Articular chondrocyte of knee joint (primary cell): ENCODE measurements around the gene PRXL2C. TPM values are rescaled to one million over a fixed set of nuclear protein-coding genes. Genes with fewer than 3 reads are reported as not detected.

Experiments
- total RNA-seq: library from RNA; depleted of rRNA; stranded (reverse); fragments of >200 nt; gene quantifications from 2 replicates; pipeline ENCODE4 v1.2.3, GENCODE V29; 2012

Gene PRXL2C
- 36.3 and 48.1 TPM in 2 replicates for total RNA-seq

GRCh38 chr9:96655198-96655851 is at the start of gene PRXL2C:
TSS of gene PRXL2C (minus strand) at chr9:96655317. CDS start at chr9:96655281, 36 bp downstream.

GRCh38 chr9:96619491-96620180 is 35.5 kb downstream of the PRXL2C start, which contains the start of gene CDC14B:
TSS of gene CDC14B (minus strand) at chr9:96619843. CDS start at chr9:96619378, 465 bp downstream.

Other genes starting within 250 kb of the PRXL2C start
- 4.2 and 8.3 TPM in 2 replicates for gene ZNF367, start 236.9 kb downstream of the PRXL2C start, total RNA-seq
- gene HABP4, start 205.1 kb downstream of the PRXL2C start, total RNA-seq = 15.2 and 16.1 TPM in 2 replicates
- 23.7 and 30.2 TPM in 2 replicates for gene CDC14B, start 35.5 kb downstream of the PRXL2C start, total RNA-seq
- gene ZNF510, start 122.8 kb upstream of the PRXL2C start, total RNA-seq = 17.6 and 23.5 TPM in 2 replicates
- 7.2 and 7.6 TPM in 2 replicates for gene ZNF782, start 199.2 kb upstream of the PRXL2C start, total RNA-seq